NCI-H82 (cell line): ENCODE measurements around the gene PHACTR1.

ENCODE experiments used
- DNase-seq: peaks from one replicate; lab custom pipeline; 2025; lab: John Stamatoyannopoulos, UW

The PHACTR1 gene

DNA sequence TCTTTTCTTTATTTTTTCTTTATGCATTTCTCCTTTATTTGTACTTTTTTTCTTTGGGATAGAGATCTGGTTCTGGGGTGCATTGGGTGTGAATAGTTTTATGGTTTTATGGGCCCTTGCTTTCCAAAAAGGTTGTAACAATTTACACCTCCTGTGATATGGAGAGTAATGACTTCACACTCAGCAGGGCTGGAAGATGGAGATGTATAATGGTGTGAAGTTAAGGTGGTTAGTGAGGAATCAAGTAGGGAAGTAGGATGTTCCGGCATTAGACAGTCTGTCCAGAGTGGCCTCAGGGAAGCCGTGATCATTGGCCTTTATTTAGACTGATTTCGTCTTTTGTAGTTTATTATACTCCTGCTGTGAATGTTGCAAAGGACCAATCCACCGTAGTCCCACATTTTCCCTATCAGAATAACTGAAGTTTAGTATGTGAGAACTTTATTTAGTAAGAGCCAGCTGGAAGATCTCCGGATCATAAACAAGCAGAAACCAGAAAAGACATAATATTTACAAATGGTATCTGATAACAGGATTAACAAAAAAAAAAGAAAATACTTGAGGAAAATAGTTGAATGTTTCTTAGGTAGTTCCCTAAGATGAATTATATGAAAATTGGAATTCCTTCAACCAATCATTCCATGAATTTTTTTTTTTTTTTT is 356.2 kb downstream of the PHACTR1 start:
- DNase-seq, result no peak

DNA sequence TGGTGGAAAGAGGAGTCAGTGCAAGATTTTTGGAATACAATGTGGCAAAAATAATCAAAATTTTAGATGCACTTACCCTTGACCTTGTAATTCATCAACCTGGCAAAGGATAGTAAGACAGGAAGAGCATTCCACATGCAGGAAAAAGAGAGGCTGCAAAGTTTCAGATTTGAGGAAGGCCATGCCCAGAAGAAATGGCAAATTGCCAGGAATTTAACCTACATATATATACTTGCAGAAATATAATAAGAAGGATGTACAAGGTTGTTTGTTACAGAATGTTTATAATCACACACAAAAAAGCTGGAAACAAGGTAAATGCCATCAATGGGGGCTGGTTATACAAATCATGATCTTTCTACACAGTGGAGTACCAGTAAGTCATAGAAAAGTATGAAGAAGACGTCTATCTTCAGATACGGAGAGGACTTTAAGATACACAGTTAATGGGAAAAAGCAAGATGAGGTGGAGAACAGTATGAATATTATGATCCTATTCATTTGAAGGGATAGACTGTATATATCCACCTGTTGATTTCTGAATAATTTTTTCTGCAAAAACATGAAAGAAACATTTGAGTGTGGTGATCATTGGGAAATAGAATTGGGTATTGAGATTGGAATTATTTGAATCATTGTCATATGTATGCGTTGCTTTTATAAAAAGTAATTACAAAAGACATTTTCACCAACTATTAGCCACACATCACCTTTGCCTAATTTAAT is 358.0 kb downstream of the PHACTR1 start:
- DNase-seq, result no peak

DNA sequence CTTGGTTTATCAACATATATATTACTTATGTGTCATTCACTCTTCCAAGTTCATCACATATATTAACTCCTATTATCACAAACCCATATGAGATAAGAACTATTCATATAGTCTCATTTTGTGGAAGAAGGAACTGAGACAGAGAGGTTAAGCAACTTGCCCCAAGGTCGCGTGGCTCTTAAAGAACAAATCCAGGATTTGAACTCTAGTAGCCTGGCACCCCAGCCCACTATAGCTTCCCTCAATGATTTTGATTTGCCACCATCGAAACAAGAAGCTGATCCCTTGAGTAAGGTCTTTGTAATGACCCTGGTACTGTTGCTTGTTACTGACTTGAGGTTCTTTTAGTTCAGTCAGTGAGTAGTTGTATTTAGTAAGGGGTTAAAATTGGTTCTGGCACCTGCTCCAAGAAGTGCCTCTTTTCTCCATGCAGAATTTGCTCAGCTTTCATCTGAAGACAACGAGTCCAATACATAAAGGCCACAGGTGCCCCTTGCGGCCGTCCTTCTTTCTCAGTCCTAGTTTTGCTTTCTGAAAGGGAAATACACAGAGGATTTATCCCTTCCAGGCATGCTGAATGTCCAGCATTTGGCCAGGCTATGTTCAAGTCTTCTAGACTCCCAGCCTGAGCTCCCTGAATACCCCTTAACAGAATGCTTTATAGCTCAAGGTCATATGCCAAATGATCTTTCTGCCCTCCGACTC is 358.7 kb downstream of the PHACTR1 start:
- DNase-seq, result no peak

DNA sequence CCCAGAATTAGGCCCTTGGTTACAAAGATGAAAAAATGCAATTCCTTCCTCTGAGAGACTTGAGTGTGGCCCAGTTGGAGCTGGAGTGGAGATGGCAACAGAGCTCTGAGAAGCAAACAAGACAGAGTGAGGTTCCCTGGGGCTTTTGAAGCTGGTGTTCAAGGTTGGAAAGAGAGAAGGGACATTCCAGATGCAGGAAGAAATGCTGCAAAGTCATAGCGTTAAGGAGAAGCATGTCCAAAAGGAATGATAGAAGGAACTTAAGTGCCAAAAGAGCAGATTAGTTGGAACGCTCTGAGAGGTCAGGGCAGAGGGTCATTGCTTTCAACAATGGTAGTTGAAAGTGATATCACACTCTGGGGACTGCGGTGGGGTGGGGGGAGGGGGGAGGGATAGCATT is 360.0 kb downstream of the PHACTR1 start:
- DNase-seq, result no peak

DNA sequence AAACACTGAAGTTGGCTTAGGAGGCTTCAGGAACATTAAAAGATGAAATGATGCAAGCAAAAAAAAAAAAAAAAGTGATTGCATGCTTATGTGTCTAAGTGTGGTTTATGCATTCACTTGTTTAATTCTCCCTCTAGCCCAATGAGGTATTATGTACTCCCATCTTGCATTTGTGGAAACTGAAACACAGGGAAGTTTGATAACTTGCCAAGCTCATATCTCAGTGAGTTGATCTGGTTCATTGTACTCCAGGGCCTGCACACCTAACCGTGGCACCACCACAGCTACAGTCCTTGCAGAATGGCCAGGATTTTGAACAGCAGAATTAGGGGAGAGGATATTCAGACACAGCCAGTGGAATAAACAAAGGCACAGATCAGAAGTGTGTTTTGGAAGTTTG is 360.6 kb downstream of the PHACTR1 start:
- DNase-seq, result no peak

DNA sequence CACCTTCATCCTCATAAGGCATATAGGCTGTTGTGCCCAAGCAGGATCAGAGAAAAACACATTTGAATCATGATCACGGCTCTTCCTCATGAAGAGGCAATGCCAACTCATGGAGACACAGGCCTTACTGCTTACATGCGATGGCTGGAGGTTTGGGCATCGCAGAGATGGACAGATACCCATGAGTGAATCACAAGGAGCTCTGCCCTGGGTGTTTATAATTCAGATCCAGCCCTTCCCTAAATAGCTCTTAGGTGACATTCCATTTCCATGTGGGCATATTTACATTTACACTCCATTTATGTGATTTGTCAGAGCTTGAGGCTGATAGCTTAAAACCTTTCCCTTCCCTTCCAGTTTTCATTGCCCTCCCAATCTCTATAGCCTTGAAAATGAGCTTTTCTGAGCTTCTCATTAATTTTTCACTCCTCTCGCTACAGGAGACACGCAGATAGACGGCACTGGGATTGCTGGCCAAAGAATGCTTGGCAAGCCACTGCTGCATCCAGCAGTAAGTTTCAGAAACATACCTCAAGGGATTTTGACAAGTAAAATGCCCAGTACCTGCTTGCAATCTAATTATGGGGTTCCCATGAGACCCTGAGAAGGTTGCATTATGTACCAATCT is 362.6 kb downstream of the PHACTR1 start:
- DNase-seq, result no peak

DNA sequence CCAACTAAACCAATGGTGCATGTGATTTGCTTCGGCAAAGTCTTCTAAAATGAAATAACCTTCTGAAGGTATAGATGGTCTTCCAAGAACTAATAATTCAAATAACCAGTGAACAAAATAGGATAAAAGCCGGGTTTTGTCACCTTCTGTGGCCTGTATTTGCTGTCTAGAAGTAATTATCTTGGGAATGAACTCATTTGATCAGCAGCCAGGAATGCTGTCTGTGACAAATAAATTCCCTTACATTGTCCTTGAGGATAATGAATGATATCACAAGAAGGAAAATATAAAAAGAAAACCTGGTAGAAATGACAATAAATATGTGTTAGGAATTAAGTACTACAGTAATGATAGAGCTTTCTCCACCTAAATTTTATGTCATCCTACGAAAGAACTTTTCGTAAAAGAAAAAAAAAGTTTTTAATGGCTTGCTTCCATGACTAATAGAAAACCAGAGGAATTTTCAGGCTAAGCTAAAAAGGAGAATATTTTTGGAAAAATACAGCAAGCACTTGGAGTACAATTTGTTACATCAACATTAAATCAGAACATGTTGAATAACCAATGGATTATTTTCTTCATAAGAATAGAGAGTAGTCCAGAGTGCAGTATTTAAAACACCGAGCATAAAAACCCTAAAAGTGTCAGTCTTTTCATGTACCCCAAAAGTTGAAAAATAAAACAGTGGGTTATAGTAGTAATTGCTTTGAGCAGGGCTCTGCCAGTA is 364.1 kb downstream of the PHACTR1 start:
- DNase-seq, result no peak

DNA sequence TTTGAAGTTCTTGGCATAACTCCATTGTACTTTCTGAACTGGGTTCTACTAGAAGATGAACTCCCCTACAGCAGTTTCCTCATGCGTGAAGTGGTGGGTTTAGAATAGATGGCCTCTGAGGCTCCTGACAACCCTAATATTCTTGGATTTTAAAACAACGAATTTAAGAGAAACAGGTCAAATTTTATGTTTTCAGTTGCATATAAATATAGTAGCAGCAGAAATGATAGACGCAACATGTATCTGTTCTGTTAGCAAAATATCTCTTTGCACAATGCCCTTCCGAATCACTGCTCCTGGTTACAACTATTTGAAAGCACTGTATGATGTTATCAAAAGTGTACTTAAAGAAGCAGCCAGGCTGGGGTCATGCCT is 364.6 kb downstream of the PHACTR1 start:
- DNase-seq, result no peak

DNA sequence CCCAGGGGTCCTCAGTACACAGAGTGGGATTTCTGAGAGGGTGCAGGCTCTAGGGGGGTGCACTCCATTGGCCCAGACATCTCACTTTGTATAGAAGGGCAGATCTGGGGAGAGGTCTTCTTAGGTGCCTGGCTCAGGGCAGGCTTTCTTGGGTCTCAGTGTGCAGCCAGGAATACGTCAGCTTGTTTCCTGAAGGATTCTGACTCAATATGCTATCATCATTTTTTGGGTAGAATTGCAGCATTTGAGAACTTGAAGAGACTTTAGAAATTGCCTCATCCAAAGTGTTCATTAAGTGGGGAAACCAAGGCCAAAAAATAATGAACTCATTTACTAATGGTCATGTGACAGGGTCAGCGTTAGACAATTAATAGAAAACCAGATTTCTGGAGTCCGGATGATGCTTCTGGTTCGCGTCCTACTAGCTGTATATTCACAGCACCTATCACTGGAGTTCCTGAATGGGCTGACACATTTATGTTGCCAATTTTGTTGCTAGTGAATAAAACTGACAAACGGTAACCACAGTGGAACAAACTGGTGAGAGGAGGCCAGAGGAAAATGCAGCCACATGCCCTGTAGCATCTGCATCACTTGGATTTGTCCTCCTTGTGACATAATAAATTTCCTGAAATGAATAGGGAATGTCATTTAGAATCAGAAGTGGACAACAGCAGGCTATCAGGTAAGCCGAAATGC is 372.9 kb downstream of the PHACTR1 start:
- no peak for DNase-seq

DNA sequence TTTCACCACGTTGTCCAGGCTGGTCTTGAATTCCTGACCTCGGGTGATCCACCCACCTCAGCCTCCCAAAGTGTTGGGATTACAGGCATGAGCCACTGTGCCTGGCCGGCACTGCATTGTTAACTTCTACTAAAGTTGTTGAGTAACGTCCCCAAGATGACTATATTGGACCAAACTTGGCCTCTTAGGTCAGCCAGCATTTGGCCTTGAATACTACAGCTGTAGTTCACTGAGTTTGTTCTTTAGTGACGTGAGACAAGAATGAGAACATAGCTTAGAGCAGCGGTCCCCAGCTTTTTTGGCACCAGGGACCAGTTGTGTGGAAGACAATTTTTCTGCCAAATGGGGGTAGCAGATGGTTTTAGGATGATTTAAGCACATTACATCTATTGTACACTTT is 374.6 kb downstream of the PHACTR1 start:
- no peak for DNase-seq

DNA sequence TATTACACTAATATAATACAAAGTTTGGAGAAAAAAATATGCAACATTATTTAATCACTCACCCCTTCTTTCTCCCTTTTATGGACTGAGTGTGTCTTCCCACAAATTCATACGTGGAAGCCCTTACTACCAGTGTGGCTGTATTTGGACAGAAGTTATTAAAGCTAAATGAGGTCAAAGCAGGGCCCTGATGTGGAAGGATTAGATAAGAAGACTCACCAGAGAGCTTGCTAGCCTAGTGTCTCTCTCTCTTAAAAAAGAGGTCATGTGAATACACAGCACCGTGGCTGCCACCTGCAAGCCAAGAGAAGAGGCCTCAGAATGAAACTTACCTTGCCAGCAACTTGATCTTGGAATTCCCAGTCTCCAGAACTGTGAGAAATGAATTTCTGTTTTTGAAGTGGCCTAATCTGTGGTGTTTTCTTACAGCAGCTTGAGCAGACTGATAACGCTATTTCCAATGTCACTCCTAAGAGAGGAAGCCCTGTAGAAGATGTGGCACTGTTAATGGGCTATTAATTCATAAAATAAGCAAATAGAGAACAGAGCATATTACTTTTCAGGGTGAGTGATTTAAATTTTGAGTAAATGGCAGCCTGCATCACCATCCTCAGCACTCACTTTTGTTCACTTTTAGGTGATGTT is 378.3 kb downstream of the PHACTR1 start:
- no peak for DNase-seq

DNA sequence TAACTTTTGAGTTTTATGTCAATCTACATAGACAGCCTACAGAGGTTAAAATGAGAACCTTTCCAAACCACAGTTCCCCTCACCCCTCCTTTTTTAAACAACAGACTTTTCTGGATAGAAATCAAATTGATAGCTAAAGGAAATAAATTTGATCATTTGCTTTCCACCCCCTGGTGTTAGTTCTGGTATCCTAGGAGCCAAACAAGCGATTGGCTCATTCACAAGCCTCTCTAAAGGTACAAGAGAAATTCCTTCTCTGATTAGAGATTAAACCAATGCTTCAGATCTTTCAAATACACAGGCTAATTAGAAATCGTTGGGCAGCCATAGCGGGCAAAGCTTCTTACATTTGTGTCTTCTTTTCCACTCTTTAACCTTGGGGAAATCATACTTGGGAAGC is 379.5 kb downstream of the PHACTR1 start:
- DNase-seq, result no peak

DNA sequence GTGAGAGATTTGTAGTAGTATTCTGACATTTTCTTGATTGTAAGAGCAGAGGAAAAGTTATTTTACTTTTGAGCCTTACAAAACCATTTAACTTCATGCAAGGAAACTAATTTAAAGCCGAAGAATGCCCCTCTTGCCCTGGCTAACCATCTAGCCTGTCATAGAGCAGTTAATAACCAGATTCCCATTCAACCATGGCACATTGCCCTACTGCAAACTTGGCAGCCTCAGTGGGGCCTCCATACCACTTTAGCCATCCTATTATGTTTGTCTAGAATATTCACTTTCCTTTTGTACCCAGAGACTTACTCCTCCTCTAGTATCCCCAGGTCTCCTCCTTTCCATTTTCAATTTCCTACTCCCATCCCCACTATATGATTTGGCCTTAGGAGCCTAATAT is 380.9 kb downstream of the PHACTR1 start:
- DNase-seq, result no peak

DNA sequence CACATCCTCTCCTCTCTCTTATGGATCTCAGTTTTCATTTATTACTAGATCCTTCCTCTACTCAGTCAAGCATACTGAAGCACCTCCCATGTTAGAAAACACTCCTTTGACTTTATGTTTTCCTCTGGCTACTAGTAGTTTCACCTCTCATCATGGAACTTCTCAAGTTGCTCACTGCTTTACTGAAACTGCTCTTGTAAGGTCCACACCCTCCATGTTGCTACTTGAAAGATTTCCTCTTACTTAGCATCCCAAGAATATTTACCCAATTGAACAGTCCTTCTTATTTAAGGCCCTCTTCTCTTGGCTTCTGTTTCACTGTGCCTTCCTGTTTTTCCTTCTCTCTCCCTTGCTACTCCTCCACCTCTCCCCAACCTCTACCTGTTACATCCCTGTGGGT is 381.4 kb downstream of the PHACTR1 start:
- no peak for DNase-seq

DNA sequence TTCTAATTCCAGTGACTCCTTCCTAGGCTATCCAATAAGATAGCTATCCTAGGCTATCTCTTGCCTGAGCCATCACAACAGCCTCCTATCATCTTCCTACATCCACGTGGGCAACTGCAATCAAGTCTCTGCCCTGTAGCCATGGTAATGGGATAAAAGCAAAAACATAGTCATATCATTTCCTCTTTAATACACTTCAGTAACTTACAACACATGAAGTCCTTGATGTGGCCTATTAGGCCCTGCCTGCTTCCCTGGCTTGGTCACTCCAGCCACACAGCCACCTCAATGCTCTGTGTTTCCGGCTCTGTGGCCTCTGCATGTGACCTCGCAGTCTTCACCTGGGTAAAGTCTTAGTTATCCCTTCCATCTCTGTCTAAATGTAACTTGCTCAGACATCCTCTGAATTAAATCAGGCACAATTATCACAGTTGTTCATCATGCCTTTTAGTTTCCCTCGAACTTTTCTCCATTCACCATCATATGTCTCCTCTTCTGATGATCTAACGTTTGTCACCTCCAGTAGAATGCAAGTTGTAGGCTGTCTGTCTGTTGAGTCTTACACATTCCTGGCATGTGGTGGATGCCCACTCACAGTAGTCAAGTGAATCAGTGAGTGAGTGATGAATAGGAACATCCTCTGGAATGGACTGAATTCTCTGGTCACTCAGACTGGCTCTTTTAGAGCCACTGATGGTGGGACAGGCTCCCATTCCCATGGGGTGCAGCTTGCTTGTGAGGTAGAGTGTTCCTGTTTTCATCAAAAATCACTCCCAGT is 382.4 kb downstream of the PHACTR1 start:
- no peak for DNase-seq

DNA sequence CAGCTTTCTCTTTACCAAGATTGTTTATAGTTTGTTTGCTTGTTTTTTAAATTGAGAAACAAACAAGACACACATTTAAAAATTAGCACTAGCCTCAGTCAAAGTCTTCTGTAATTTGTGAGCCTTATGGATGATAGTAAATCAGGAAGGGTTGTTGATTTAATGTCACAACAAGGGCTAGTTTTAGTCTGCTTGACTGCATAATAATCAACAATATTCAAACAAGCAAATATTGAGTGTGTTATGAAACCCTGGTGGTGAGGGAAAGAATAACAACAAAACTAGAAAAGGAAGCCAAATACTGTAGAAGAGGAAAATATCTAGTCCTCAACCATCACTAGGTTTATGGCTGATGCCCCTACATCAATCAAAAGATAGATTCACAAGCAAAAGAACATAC is 383.2 kb downstream of the PHACTR1 start:
- DNase-seq, result no peak

DNA sequence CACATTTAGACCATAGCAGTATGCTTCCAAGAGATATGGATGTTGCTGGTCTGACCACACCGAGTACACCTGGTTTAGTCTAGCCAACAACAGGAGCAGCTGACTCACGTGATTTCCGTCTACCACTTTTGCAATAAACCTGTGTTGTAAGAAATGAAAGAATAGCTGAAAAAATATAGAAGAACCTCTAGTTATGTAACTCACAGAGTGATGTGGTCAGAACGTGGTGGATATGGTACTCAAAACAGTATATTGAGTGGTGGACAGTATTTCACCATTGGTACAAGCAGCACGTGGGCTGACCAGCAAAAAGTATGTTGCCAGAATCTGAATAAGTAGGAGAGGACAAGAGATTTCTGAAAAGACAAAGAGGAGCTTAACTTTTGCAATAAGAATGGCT is 384.8 kb downstream of the PHACTR1 start:
- DNase-seq, result no peak

DNA sequence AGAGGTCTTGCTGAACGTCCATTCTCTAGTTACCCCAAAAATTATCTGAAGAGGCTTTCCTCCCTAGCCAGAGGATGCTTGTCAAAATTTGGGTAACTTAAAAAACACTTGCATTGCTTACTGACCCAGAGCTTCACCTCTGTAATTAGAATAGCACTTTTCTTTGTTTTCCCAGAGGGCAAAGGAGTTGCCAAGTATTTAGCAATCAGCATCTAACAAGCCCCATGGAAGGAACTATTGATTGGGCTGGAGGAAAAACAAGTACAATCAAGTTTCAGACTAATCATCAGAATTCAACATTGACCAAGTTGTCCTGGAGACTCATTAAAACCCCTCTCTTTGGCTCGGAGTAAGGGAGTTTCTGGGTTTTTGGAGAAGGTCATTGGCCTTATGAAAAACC is 385.4 kb downstream of the PHACTR1 start:
- DNase-seq, result no peak

DNA sequence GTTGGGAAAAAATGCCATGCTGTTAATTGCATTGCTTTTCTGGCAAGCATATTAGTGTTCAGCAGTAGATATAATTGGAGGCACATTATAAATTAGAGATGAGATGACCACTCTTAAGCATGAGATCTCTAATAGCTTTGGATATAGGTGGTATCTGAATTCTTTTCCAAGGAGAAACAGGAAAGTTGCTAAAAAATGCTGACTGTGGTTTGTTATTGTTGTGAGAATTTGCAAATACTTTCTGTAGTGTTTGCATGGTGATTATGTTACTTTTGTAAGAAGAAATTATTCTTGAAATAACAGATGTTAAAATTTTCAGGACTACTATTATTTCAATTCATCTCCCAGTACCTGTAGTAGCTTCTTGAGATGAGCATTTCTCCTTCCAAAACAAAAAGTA is 386.6 kb downstream of the PHACTR1 start:
- no peak for DNase-seq

DNA sequence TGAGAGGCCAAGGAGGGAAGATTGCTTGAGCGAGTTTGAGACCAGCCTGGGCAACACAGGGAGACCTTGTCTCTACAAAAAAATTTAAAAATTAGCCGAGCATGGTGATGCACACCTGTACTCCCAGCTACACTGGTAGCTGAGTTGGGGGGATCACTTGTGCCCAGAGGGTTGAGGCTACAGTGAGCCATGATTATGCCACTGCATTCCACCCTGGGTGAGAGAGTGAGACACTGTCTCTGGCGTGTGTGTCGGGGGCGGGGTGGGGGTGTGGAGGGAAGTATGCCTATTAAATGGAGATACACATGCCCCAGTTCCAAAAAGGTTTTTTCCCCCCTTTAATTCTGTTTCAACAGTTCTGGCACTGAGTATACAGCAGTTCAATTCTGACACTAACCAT is 388.6 kb downstream of the PHACTR1 start:
- DNase-seq, result no peak
